PFSK-1 (cell line): ENCODE results near the gene RAB27B.

Experiments used
- POLR2AphosphoS5 ChIP-seq: IDR thresholded peaks from 2 replicates; pipeline ENCODE4 v1.6.1; 2012; ENCODE audit warnings: low read depth, mild to moderate bottlenecking, control low read depth, low read length, moderate library complexity
- SIN3A ChIP-seq: IDR thresholded peaks from 2 replicates; pipeline ENCODE4 v1.6.1; 2012; ENCODE audit warnings: mild to moderate bottlenecking, low read length, moderate library complexity, borderline replicate concordance; ENCODE audit not compliant: insufficient read depth
- TAF1 ChIP-seq: IDR thresholded peaks from 2 replicates; pipeline ENCODE4 v1.6.1; 2012; ENCODE audit warnings: low read length, control low read depth, borderline replicate concordance; ENCODE audit not compliant: insufficient read depth

DNA sequence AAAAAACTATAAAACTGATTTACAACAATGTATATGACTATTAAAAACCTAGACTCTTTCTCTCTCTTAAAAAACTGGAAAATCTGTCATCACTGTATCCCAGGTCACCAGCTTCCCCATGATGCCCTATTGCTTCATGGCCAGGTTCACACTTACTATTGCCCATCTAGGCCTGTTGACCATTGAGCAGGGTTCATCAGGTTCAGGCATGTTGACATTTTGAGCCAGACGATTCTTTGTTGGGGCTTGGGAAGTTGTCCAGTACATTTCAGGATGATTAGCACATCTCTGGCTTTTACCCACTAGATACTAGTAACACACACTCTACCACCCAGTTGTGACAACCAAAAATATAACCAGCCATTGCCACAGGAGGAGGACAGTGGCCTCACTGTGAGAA is 26.9 kb upstream of the RAB27B start:
- TF ChIP-seq POLR2AphosphoS5: no peak
- no peak for TF ChIP-seq TAF1
- no peak for TF ChIP-seq SIN3A
